WTC11 (cell line): ENCODE data around the gene MYLK. TPM values are rescaled to one million over a fixed set of nuclear protein-coding genes. Genes with fewer than 3 reads are reported as not detected.
"Not testable (repeated sequence)": the region's sequence is repeated elsewhere in the genome, so short reads cannot be mapped to it uniquely, and the experiment has no call there.

ENCODE experiments used
- ATAC-seq: fragments of 200-7000 bp; cut with Tn5 transposase; 2 replicates; pipeline ENCODE4 v1.10.0; 2021; ENCODE audit warnings: mild to moderate bottlenecking, moderate library complexity
- CTCF ChIA-PET: fragments of 300-600 bp; sonication (Branson Sonifier 250); formaldehyde crosslinking; loops from one replicate; lab custom pipeline; 2021; ENCODE audit warnings: antibody characterized with exemption; lab: Charles Lee
- POLR2A ChIA-PET: fragments of 350-600 bp; sonication (Branson Sonifier 250); formaldehyde crosslinking; loops from one replicate; lab custom pipeline; 2021; ENCODE audit warnings: antibody characterized with exemption; lab: Charles Lee
- DNase-seq: peaks from one replicate; pipeline ENCODE4 v3.0.0; 2021; ENCODE audit warnings: low spot score
- H3K27ac Mint-ChIP-seq: 2 replicates; pipeline ENCODE4 v1.8.0; 2021; ENCODE audit warnings: mixed read lengths
- H3K27me3 Mint-ChIP-seq: 2 replicates; pipeline ENCODE4 v1.8.0; 2021; ENCODE audit warnings: low read depth, mild to moderate bottlenecking, moderate library complexity, mixed read lengths
- H3K36me3 Mint-ChIP-seq: 2 replicates; pipeline ENCODE4 v1.8.0; 2021; ENCODE audit warnings: mixed read lengths
- H3K4me1 Mint-ChIP-seq: 2 replicates; pipeline ENCODE4 v1.8.0; 2022; ENCODE audit warnings: mixed read lengths
- H3K4me3 Mint-ChIP-seq: 2 replicates; pipeline ENCODE4 v1.8.0; 2021; ENCODE audit warnings: mild to moderate bottlenecking, moderate library complexity, mixed read lengths
- H3K9me3 Mint-ChIP-seq: 2 replicates; pipeline ENCODE4 v1.8.0; 2021; ENCODE audit warnings: mixed read lengths
- AR ChIP-seq: fragments of 250-450 bp; sonication (Bioruptor Pico); IDR thresholded peaks from 2 replicates; pipeline ENCODE4 v1.9.0; 2021; ENCODE audit warnings: mild to moderate bottlenecking
- CBFB ChIP-seq: sonication (generic); formaldehyde crosslinking; IDR thresholded peaks from 2 replicates; pipeline ENCODE4 v1.8.1; 2022; ENCODE audit warnings: mild to moderate bottlenecking, low read depth, missing genetic modification reagents
- ELF4 ChIP-seq: sonication (generic); formaldehyde crosslinking; IDR thresholded peaks from 2 replicates; pipeline ENCODE4 v1.8.1; 2022; ENCODE audit warnings: low read depth, mild to moderate bottlenecking, moderate library complexity, missing genetic modification reagents
- ESRRA ChIP-seq: sonication (generic); formaldehyde crosslinking; IDR thresholded peaks from 2 replicates; pipeline ENCODE4 v1.8.1; 2022; ENCODE audit warnings: mild to moderate bottlenecking, missing genetic modification reagents, borderline replicate concordance
- JAZF1 ChIP-seq: fragments of 250-450 bp; sonication (Bioruptor Pico); IDR thresholded peaks from 2 replicates; pipeline ENCODE4 v1.9.0; 2021; ENCODE audit warnings: moderate library complexity, mild to moderate bottlenecking, inconsistent platforms
- MYBL2 ChIP-seq: sonication (generic); formaldehyde crosslinking; IDR thresholded peaks from 2 replicates; pipeline ENCODE4 v1.8.1; 2023; ENCODE audit warnings: mild to moderate bottlenecking, moderate library complexity, missing genetic modification reagents
- NFE2L1 ChIP-seq: sonication (generic); formaldehyde crosslinking; IDR thresholded peaks from 2 replicates; pipeline ENCODE4 v1.8.1; 2023; ENCODE audit warnings: missing genetic modification reagents
- NR2C2 ChIP-seq: sonication (generic); formaldehyde crosslinking; IDR thresholded peaks from 2 replicates; pipeline ENCODE4 v1.8.0; 2022; ENCODE audit warnings: mild to moderate bottlenecking, missing genetic modification reagents
- PRRX2 ChIP-seq: fragments of 250-450 bp; sonication (Bioruptor Pico); IDR thresholded peaks from 2 replicates; pipeline ENCODE4 v1.8.0; 2021; ENCODE audit warnings: mild to moderate bottlenecking
- TEAD4 ChIP-seq: sonication (generic); formaldehyde crosslinking; IDR thresholded peaks from 2 replicates; pipeline ENCODE4 v1.8.0; 2022; ENCODE audit warnings: mild to moderate bottlenecking, missing genetic modification reagents
- USF1 ChIP-seq: sonication (generic); formaldehyde crosslinking; IDR thresholded peaks from 2 replicates; pipeline ENCODE4 v1.8.0; 2022; ENCODE audit warnings: mild to moderate bottlenecking, missing genetic modification reagents
- ZBTB21 ChIP-seq: sonication (generic); formaldehyde crosslinking; IDR thresholded peaks from 2 replicates; pipeline ENCODE4 v1.8.1; 2023; ENCODE audit warnings: mild to moderate bottlenecking, missing genetic modification reagents, borderline replicate concordance
- ZNF219 ChIP-seq: sonication (generic); formaldehyde crosslinking; IDR thresholded peaks from 2 replicates; pipeline ENCODE4 v1.8.0; 2023; ENCODE audit warnings: missing genetic modification reagents, mild to moderate bottlenecking, borderline replicate concordance
- ZNF317 ChIP-seq: sonication (generic); formaldehyde crosslinking; IDR thresholded peaks from 2 replicates; pipeline ENCODE4 v1.8.1; 2023; ENCODE audit warnings: low read depth, mild to moderate bottlenecking, moderate library complexity, missing genetic modification reagents, borderline replicate concordance
- ZNF416 ChIP-seq: fragments of 250-450 bp; sonication (Bioruptor Pico); IDR thresholded peaks from 2 replicates; pipeline ENCODE4 v1.9.0; 2021; ENCODE audit warnings: mild to moderate bottlenecking, inconsistent platforms
- ZNF423 ChIP-seq: fragments of 250-450 bp; sonication (Bioruptor Pico); IDR thresholded peaks from 2 replicates; pipeline ENCODE4 v2.1.2; 2022; ENCODE audit warnings: mild to moderate bottlenecking, moderate library complexity
- ZNF512 ChIP-seq: sonication (generic); formaldehyde crosslinking; IDR thresholded peaks from 2 replicates; pipeline ENCODE4 v1.8.1; 2022; ENCODE audit warnings: missing genetic modification reagents, borderline replicate concordance
- ZNF532 ChIP-seq: fragments of 250-450 bp; sonication (Bioruptor Pico); IDR thresholded peaks from 2 replicates; pipeline ENCODE4 v1.9.0; 2021; ENCODE audit warnings: mild to moderate bottlenecking, borderline replicate concordance
- total RNA-seq: library from RNA; stranded (reverse); gene quantifications from 3 replicates; pipeline ENCODE4 v1.2.3, GENCODE V29; 2021
- TF ChIP-seq, protein P1 (sequence below): sonication (generic); formaldehyde crosslinking; IDR thresholded peaks from 2 replicates; pipeline ENCODE4 v1.8.1; 2022; ENCODE audit warnings: low read depth, missing genetic modification reagents, borderline replicate concordance

MYLK gene
- total RNA-seq, 1 experiment from 2014 or later, result 10.4 TPM

DNA sequence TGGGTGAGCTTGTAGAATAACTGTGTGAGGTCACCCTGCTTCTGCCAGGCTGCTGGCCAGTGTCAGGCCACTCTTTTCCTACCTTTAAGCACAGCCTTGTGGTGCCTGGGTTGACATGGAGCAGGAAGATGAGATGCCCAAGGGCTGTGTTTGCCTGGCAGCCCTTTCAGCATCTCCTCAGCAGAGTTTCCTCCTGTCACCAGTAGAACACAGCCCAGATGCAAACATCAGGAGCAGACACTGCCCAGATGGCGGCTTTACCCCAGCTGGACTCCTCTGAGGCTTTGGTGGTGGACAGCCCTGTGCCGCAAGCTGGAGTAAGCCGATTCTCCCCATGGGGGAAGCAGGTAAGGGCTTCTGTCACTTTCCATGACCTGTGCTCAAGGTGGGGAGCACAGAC, 180.5 kb downstream of the MYLK start:
- ATAC-seq, POLR2A ChIA-PET, H3K36me3 Mint-ChIP-seq, H3K27ac Mint-ChIP-seq, H3K27me3 Mint-ChIP-seq, DNase-seq, H3K4me1 Mint-ChIP-seq, H3K4me3 Mint-ChIP-seq, H3K9me3 Mint-ChIP-seq: not testable (repeated sequence)
- CTCF ChIA-PET, result interaction anchor here (1.5 to 5.5 kb wide), 4 partner anchors 20 to 61 kb away, joined by 14 to 51 read pairs (median 17); no protein-coding TSS in a partner anchor

GRCh38 chr3:123702720-123703119, 181.4 kb downstream of the MYLK start:
- ATAC-seq (no peak), DNase-seq (no peak)
- POLR2A ChIA-PET, result no interaction called here
- H3K4me1 Mint-ChIP-seq, result peaks cover 5% of the 10 kb centered on the region
- H3K36me3 Mint-ChIP-seq, result no peaks in the 10 kb centered on the region
- TF ChIP-seq AR (no peak), ZNF512 (no peak), CBFB (CRISPR knock-in tag) (no peak), ZNF219 (no peak), TEAD4 (no peak), NFE2L1 (CRISPR knock-in tag) (no peak), ZNF423 (CRISPR knock-in tag) (no peak), ZBTB21 (no peak), ZNF416 (CRISPR knock-in tag) (no peak), ESRRA (CRISPR knock-in tag) (no peak), PRRX2 (no peak), NR2C2 (CRISPR knock-in tag) (no peak), MYBL2 (CRISPR knock-in tag) (no peak), JAZF1 (CRISPR knock-in tag) (no peak), USF1 (CRISPR knock-in tag) (no peak), ZNF317 (CRISPR knock-in tag) (no peak), ELF4 (CRISPR knock-in tag) (no peak), ZNF532 (CRISPR knock-in tag) (no peak)
- TF ChIP-seq, protein P1, sequence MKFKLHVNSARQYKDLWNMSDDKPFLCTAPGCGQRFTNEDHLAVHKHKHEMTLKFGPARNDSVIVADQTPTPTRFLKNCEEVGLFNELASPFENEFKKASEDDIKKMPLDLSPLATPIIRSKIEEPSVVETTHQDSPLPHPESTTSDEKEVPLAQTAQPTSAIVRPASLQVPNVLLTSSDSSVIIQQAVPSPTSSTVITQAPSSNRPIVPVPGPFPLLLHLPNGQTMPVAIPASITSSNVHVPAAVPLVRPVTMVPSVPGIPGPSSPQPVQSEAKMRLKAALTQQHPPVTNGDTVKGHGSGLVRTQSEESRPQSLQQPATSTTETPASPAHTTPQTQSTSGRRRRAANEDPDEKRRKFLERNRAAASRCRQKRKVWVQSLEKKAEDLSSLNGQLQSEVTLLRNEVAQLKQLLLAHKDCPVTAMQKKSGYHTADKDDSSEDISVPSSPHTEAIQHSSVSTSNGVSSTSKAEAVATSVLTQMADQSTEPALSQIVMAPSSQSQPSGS, result no peak
- H3K4me3 Mint-ChIP-seq, result no peak overlapping the region
- no peaks in the 10 kb centered on the region for H3K27me3 Mint-ChIP-seq
- H3K9me3 Mint-ChIP-seq, result no peaks in the 10 kb centered on the region
- no peak overlapping the region for H3K27ac Mint-ChIP-seq
- CTCF ChIA-PET, result interaction anchor here (0.6 to 5.5 kb wide), 10 partner anchors 9 to 63 kb away, joined by 3 to 51 read pairs (median 4); no protein-coding TSS in a partner anchor

DNA sequence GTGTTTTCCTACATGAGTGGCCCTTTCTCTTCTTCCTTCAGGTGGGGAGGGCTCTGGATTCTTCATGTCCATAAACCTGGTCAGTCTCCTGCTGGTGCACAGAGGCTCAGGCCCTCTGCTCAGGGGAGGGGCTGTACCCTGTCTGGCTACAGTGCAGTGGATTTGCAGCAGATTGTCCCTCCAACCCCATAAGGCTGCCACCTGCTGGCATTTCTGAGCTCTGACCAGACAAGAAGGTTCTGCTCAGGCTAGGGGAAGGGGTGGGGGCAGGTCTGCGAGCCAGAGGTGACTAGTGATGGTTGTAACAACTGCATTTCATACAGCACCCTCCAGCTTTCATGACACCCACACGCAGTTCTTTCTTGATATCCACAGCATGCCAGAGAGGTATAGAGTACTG, 182.1 kb downstream of the MYLK start:
- H3K27me3 Mint-ChIP-seq, POLR2A ChIA-PET, H3K4me1 Mint-ChIP-seq, H3K4me3 Mint-ChIP-seq, H3K9me3 Mint-ChIP-seq, H3K36me3 Mint-ChIP-seq: not testable (repeated sequence)
- peak; percentile 99 for ATAC-seq
- H3K27ac Mint-ChIP-seq, result peak overlapping the region; percentile 64
- DNase-seq, result peak; percentile 81
- CTCF ChIA-PET, result interaction anchor here (0.6 to 5.5 kb wide), 11 partner anchors 9 to 62 kb away, joined by 3 to 51 read pairs (median 4); no protein-coding TSS in a partner anchor
